B cell (primary cell): ENCODE results near the gene COX20. TPM values are rescaled to one million over a fixed set of nuclear protein-coding genes. Genes with fewer than 3 reads are reported as not detected.
A peak's percentile ranks its signal among the peaks of the same experiment; 100 is the strongest.

ENCODE experiments used
- ATAC-seq: fragments of 200-7000 bp; cut with Tn5 transposase; one replicate; pipeline ENCODE4 v1.10.0; 2021; ENCODE audit warnings: low read depth, mild to moderate bottlenecking, moderate number of reproducible peaks, moderate library complexity
- CTCF ChIA-PET: fragments of 350-600 bp; sonication (Branson Sonifier 250); formaldehyde crosslinking; loops from one replicate; lab custom pipeline; 2021; ENCODE audit warnings: antibody characterized with exemption, inconsistent platforms; lab: Charles Lee
- POLR2A ChIA-PET: fragments of 350-600 bp; sonication (Branson Sonifier 250); formaldehyde crosslinking; loops from one replicate; lab custom pipeline; 2021; ENCODE audit warnings: antibody characterized with exemption; lab: Charles Lee
- DNase-seq: peaks from one replicate; pipeline ENCODE4 v3.0.0; 2013
- H2AFZ ChIP-seq: 2 replicates; pipeline ENCODE4 v1.6.1; 2012; ENCODE audit warnings: mild to moderate bottlenecking, low read depth, low read length; ENCODE audit not compliant: insufficient read depth, poor library complexity, severe bottlenecking
- H3K27ac ChIP-seq, 2 donors: 1 replicate in 1 of 2; 2 replicates in 1 of 2; pipeline ENCODE4 v1.5.1; 2012 to 2013; ENCODE audit warnings: low read length in 2 of 2, mild to moderate bottlenecking in 2 of 2, moderate library complexity in 1 of 2
- H3K27me3 ChIP-seq, 4 experiments: fragments of 200-600 bp in 1 of 4; sonication (generic) in 1 of 4; replicated peaks in 1 of 4; 1 replicate in 2 of 4; 2 replicates in 2 of 4; pipeline versions ENCODE4 v1.6.1 to v1.7.0; 2013 to 2016; ENCODE audit warnings: low read length in 3 of 4, mild to moderate bottlenecking in 2 of 4, mixed read lengths in 1 of 4, moderate library complexity in 1 of 4; ENCODE audit not compliant: insufficient read depth in 4 of 4, control insufficient read depth in 3 of 4; ENCODE audit errors: control extremely low read depth in 1 of 4
- H3K36me3 ChIP-seq, 2 experiments: replicated peaks in 1 of 2; 1 replicate in 1 of 2; 2 replicates in 1 of 2; pipeline versions ENCODE4 v1.6.1 to v1.7.1; 2013; ENCODE audit warnings: low read length in 1 of 2; ENCODE audit not compliant: insufficient read depth in 2 of 2, control insufficient read depth in 1 of 2; ENCODE audit errors: control extremely low read depth in 1 of 2, extremely low read depth in 1 of 2
- H3K4me1 ChIP-seq, 2 donors: fragments of 200-600 bp in 1 of 2; sonication (generic) in 1 of 2; 1 replicate in 1 of 2; 2 replicates in 1 of 2; pipeline versions ENCODE4 v1.5.1 to v1.6.1; 2013 to 2017; ENCODE audit warnings: low read length in 2 of 2; ENCODE audit not compliant: control insufficient read depth in 2 of 2, insufficient read depth in 2 of 2
- H3K4me2 ChIP-seq: replicated peaks from 2 replicates; pipeline ENCODE3; 2012; ENCODE audit warnings: mild to moderate bottlenecking, low read depth, low read length; ENCODE audit not compliant: poor library complexity, severe bottlenecking
- H3K4me3 ChIP-seq, 5 experiments: fragments of 200-600 bp in 1 of 5; sonication (generic) in 1 of 5; 1 replicate in 3 of 5; 2 replicates in 2 of 5; pipeline versions ENCODE4 v1.5.1 to v1.7.0; 2011 to 2016; ENCODE audit warnings: low read length in 4 of 5, mild to moderate bottlenecking in 4 of 5, low read depth in 2 of 5, control low read depth in 1 of 5, moderate library complexity in 1 of 5; ENCODE audit not compliant: insufficient read depth in 1 of 5; ENCODE audit errors: control extremely low read depth in 1 of 5, extremely low read depth in 1 of 5
- H3K79me2 ChIP-seq: fragments of 200-600 bp; sonication (generic); one replicate; pipeline ENCODE4 v1.6.0; 2016; ENCODE audit warnings: low read length; ENCODE audit not compliant: control insufficient read depth, insufficient read depth
- H3K9ac ChIP-seq: fragments of 200-600 bp; sonication (generic); 2 replicates; pipeline ENCODE4 v1.6.1; 2017; ENCODE audit warnings: mild to moderate bottlenecking, low read length, moderate library complexity
- H3K9me3 ChIP-seq, 3 donors: one replicate each; pipeline versions ENCODE4 v1.6.1 to v1.7.1; 2013; ENCODE audit warnings: low read length in 2 of 3; ENCODE audit not compliant: control insufficient read depth in 2 of 3, insufficient read depth in 1 of 3; ENCODE audit errors: control extremely low read depth in 1 of 3
- H4K20me1 ChIP-seq: 2 replicates; pipeline ENCODE4 v1.6.0; 2012; ENCODE audit warnings: mild to moderate bottlenecking, low read length; ENCODE audit not compliant: insufficient read depth, control insufficient read depth, poor library complexity, severe bottlenecking
- H3K27ac Mint-ChIP-seq: one replicate; pipeline ENCODE4 v1.8.0; 2021; ENCODE audit warnings: mixed read lengths
- H3K27me3 Mint-ChIP-seq: one replicate; pipeline ENCODE4 v1.8.0; 2021; ENCODE audit warnings: mixed read lengths
- H3K4me1 Mint-ChIP-seq: one replicate; pipeline ENCODE4 v1.8.0; 2021; ENCODE audit warnings: mixed read lengths
- H3K4me3 Mint-ChIP-seq: one replicate; pipeline ENCODE4 v1.8.0; 2021; ENCODE audit warnings: mixed read lengths
- H3K9me3 Mint-ChIP-seq: one replicate; pipeline ENCODE4 v1.8.0; 2022; ENCODE audit warnings: mixed read lengths; ENCODE audit not compliant: insufficient read depth
- CTCF ChIP-seq: fragments of 200-600 bp; IDR thresholded peaks from one replicate; pipeline ENCODE4 v1.8.0; 2022; ENCODE audit warnings: antibody characterized with exemption, mild to moderate bottlenecking
- EZH2 ChIP-seq: IDR thresholded peaks from 2 replicates; pipeline ENCODE4 v1.6.1; 2012; ENCODE audit warnings: borderline replicate concordance, low read depth, mild to moderate bottlenecking, moderate library complexity, low read length; ENCODE audit not compliant: insufficient read depth, poor library complexity, severe bottlenecking
- WGBS: methylation state at CpG from one replicate; pipeline ENCODE4 v1.1.5; 2013; ENCODE audit warnings: missing lambda C conversion rate; ENCODE audit not compliant: insufficient coverage; 5-methylcytosine and 5-hydroxymethylcytosine counted together
- intact Hi-C: fragments of 100-400 bp; cut with micrococcal nuclease; formaldehyde crosslinking; loops from one replicate; pipeline ENCODE4 v1.10.0; 2022
- polyA plus RNA-seq: library from polyadenylated mRNA; depleted of rRNA; stranded (reverse); fragments of >200 nt; gene quantifications from 2 replicates; pipeline ENCODE4 v1.2.3, GENCODE V29; 2012
- total RNA-seq, 2 donors: library from RNA; stranded (reverse); fragments of 120-200 nt in 1 of 2; gene quantifications; 1 replicate in 1 of 2; 2 replicates in 1 of 2; pipeline versions ENCODE4 v1.2.3 to v1.2.4, GENCODE V29; 2013 to 2022

Gene COX20
- total and polyA plus RNA-seq, 2 donors (not counting 1 experiment from before 2014, with no cell fraction given), result 24.7 to 35.7 TPM

DNA sequence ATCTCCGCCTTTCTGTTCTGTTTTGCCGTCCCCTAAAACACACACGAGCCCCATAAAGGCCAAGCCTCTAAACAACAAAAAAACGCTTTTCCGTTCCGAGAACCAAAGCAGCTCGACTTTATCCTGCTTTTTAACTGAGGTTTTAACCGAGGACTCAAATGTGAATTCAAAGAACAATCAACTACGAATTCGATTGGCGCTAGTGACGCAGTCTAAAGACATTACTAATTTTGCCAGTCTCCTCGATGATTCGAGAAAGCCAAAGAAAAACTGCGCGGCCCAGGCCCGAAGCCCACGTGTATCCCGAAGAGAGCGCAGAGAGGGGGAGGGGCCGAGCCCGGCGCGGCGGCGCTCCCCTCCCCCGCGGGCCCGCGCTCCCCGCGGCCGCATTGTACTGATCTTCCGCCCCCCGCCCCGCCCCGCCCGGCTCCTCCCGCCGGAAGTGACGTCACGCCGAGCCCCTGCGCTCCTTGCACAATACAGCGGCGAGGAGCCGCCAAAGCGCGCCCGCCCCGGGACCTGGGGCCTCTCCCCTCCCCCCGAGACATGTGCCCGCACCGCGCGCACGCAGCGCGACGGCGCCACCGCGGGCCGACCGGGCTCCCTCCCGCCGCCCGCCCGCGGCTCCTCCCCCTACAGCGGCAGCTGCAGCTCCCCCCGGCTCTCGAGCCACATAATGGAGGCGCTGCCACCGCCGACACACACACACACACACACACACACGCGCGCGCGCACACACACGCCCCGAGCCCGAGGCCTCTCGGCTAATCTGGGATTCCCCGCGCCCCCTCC lies 27.4 kb downstream of the COX20 start:
- Histone ChIP-seq H3K9me3 (no peaks in the 10 kb centered on the region), H3K27ac (peak overlapping the region; percentile 98 to 99), H3K4me1 (peaks cover 29 to 34% of the 10 kb centered on the region in 2 donors), H3K27me3 (no peaks in the 10 kb centered on the region), H3K36me3 (peaks cover 0 to 39% of the 10 kb centered on the region in 2 experiments), H4K20me1 (peaks cover 44% of the 10 kb centered on the region), H3K9ac (peak overlapping the region; percentile 100), H3K79me2 (peaks cover 59% of the 10 kb centered on the region), H2AFZ (peak overlapping the region; percentile 35), H3K4me2 (peak overlapping the region; percentile 77), H3K4me3 (peak overlapping the region; percentile 64 to 99 (median 98))
- CTCF ChIA-PET, result interaction anchor here (0.5 to 6.6 kb wide), 13 partner anchors 9 to 289 kb away, joined by 3 to 70 read pairs (median 8); partner anchors contain the start of gene COX20
- Mint-ChIP-seq H3K27me3 (no peaks in the 10 kb centered on the region), H3K4me1 (peaks cover 44% of the 10 kb centered on the region), H3K9me3 (no peaks in the 10 kb centered on the region), H3K27ac (peak overlapping the region; percentile 98), H3K4me3 (peak overlapping the region; percentile 87)
- DNase-seq (peak; percentile 98), ATAC-seq (peak; percentile 58)
- POLR2A ChIA-PET, result interaction anchor here (0.6 to 6.5 kb wide), 11 partner anchors 27 to 1704 kb away, joined by 3 to 135 read pairs (median 7); partner anchors contain the start of genes CNST, COX20 and TFB2M
- under 1% methylated on average over 72 of the region's 87 CpGs for WGBS
- intact Hi-C loops, result loop anchor here (1.0 kb wide), 2 partner anchors 77 to 211 kb away; no protein-coding TSS in a partner anchor
- TF ChIP-seq EZH2 (no peak), CTCF (no peak)
